ENCODE measurements around the gene FAM185A.

FAM185A gene

GRCh38 chr7:102819151-102819550, 70.4 kb downstream of the FAM185A start:
- H3K27ac ChIP-seq, result no peak overlapping the region
- TF ChIP-seq Cebpa-rat (IDR thresholded peaks at IDR 0.05), result no peak
- no peak overlapping the region for H3K9ac ChIP-seq
- H3K9me3 ChIP-seq (replicated peaks in 1 of 11), result no peaks in the 10 kb centered on the region
- H4K20me1 ChIP-seq, result no peaks in the 10 kb centered on the region
- H3K4me1 ChIP-seq, result peaks cover 1 to 14% (median 9%) of the 10 kb centered on the region in 10 experiments; a peak in 16 of 20 replicates
- no peak overlapping the region for H3K4me2 ChIP-seq
- H3K4me3 ChIP-seq, result no peak overlapping the region
- no peaks in the 10 kb centered on the region for H3K27me3 ChIP-seq
- H3K36me3 ChIP-seq, result peaks cover 0 to 5% (median 0%) of the 10 kb centered on the region in 11 experiments; a peak in 1 of 22 replicates

GRCh38 chr7:102821994-102822747, 73.4 kb downstream of the FAM185A start:
- H3K9ac ChIP-seq, result no peak overlapping the region
- peaks cover 0 to 4% (median 0%) of the 10 kb centered on the region in 11 experiments; a peak in 7 of 22 replicates for H3K9me3 ChIP-seq (replicated peaks in 1 of 11)
- peak overlapping the region in 6 of 11 experiments; percentile 20 to 55 (median 42); a peak in 11 of 22 replicates for H3K4me2 ChIP-seq
- H4K20me1 ChIP-seq, result no peaks in the 10 kb centered on the region
- H3K27me3 ChIP-seq, result no peaks in the 10 kb centered on the region
- H3K4me1 ChIP-seq, result peaks cover 0 to 14% (median 9%) of the 10 kb centered on the region in 10 experiments; a peak in 11 of 20 replicates
- H3K27ac ChIP-seq, result no peak overlapping the region
- TF ChIP-seq Cebpa-rat (IDR thresholded peaks at IDR 0.05), result no peak
- H3K36me3 ChIP-seq, result peaks cover 0 to 5% (median 0%) of the 10 kb centered on the region in 11 experiments; a peak in 2 of 22 replicates
- H3K4me3 ChIP-seq, result no peak overlapping the region

GRCh38 chr7:102823390-102824119, 74.8 kb downstream of the FAM185A start:
- H3K9ac ChIP-seq, result no peak overlapping the region
- H3K27ac ChIP-seq, result no peak overlapping the region
- no peaks in the 10 kb centered on the region for H4K20me1 ChIP-seq
- H3K4me1 ChIP-seq, result peaks cover 0 to 14% (median 9%) of the 10 kb centered on the region in 10 experiments; a peak in 11 of 20 replicates
- TF ChIP-seq Cebpa-rat (IDR thresholded peaks at IDR 0.05), result no peak
- H3K4me2 ChIP-seq, result no peak overlapping the region
- H3K27me3 ChIP-seq, result no peaks in the 10 kb centered on the region
- H3K36me3 ChIP-seq, result peaks cover 0 to 5% (median 0%) of the 10 kb centered on the region in 11 experiments; a peak in 2 of 22 replicates
- H3K9me3 ChIP-seq (replicated peaks in 1 of 11), result peaks cover 0 to 10% (median 5%) of the 10 kb centered on the region in 11 experiments; a peak in 8 of 22 replicates
- no peak overlapping the region for H3K4me3 ChIP-seq

GRCh38 chr7:102828286-102828685, 79.5 kb downstream of the FAM185A start:
- no peak overlapping the region for H3K27ac ChIP-seq
- no peak for TF ChIP-seq Cebpa-rat (IDR thresholded peaks at IDR 0.05)
- H3K27me3 ChIP-seq, result no peaks in the 10 kb centered on the region
- H3K9ac ChIP-seq, result no peak overlapping the region
- no peak overlapping the region for H3K4me3 ChIP-seq
- H3K4me1 ChIP-seq, result no peaks in the 10 kb centered on the region
- H3K4me2 ChIP-seq, result no peak overlapping the region
- H3K36me3 ChIP-seq, result peaks cover 0 to 8% (median 0%) of the 10 kb centered on the region in 11 experiments; a peak in 3 of 22 replicates
- peaks cover 0 to 10% (median 5%) of the 10 kb centered on the region in 11 experiments; a peak in 8 of 22 replicates for H3K9me3 ChIP-seq (replicated peaks in 1 of 11)
- no peaks in the 10 kb centered on the region for H4K20me1 ChIP-seq

- H3K36me3 ChIP-seq, result peaks cover 0 to 8% (median 0%) of the 10 kb centered on the region in 11 experiments; a peak in 3 of 22 replicates
- H4K20me1 ChIP-seq, result no peaks in the 10 kb centered on the region
- no peaks in the 10 kb centered on the region for H3K4me1 ChIP-seq
- H3K4me2 ChIP-seq, result no peak overlapping the region
- H3K9me3 ChIP-seq (replicated peaks in 1 of 11), result peaks cover 0 to 10% (median 5%) of the 10 kb centered on the region in 11 experiments; a peak in 8 of 22 replicates
- no peak for TF ChIP-seq Cebpa-rat (IDR thresholded peaks at IDR 0.05)
- H3K27me3 ChIP-seq, result no peaks in the 10 kb centered on the region
- H3K9ac ChIP-seq, result no peak overlapping the region
- no peak overlapping the region for H3K4me3 ChIP-seq
- no peak overlapping the region for H3K27ac ChIP-seq
Measured at GRCh38 chr7:102829075-102829474, 80.3 kb downstream of the FAM185A start.

- H3K4me1 ChIP-seq, result peaks cover 0 to 9% (median 1%) of the 10 kb centered on the region in 10 experiments; a peak in 10 of 20 replicates
- no peaks in the 10 kb centered on the region for H3K27me3 ChIP-seq
- no peak overlapping the region for H3K4me3 ChIP-seq
- no peak overlapping the region for H3K27ac ChIP-seq
- no peak overlapping the region for H3K9ac ChIP-seq
- peaks cover 0 to 10% (median 5%) of the 10 kb centered on the region in 11 experiments; a peak in 8 of 22 replicates for H3K9me3 ChIP-seq (replicated peaks in 1 of 11)
- no peaks in the 10 kb centered on the region for H4K20me1 ChIP-seq
- no peak for TF ChIP-seq Cebpa-rat (IDR thresholded peaks at IDR 0.05)
- peaks cover 0 to 8% (median 0%) of the 10 kb centered on the region in 11 experiments; a peak in 3 of 22 replicates for H3K36me3 ChIP-seq
- H3K4me2 ChIP-seq, result no peak overlapping the region
Measured at GRCh38 chr7:102830197-102830596, 81.4 kb downstream of the FAM185A start.

GRCh38 chr7:102832674-102833073, 83.9 kb downstream of the FAM185A start:
- H3K4me2 ChIP-seq, result no peak overlapping the region
- H3K27ac ChIP-seq, result no peak overlapping the region
- H4K20me1 ChIP-seq, result no peaks in the 10 kb centered on the region
- peaks cover 0 to 16% (median 2%) of the 10 kb centered on the region in 10 experiments; a peak in 10 of 20 replicates for H3K4me1 ChIP-seq
- H3K36me3 ChIP-seq, result peaks cover 0 to 8% (median 0%) of the 10 kb centered on the region in 11 experiments; a peak in 2 of 22 replicates
- H3K27me3 ChIP-seq, result no peaks in the 10 kb centered on the region
- H3K9me3 ChIP-seq (replicated peaks in 1 of 11), result peaks cover 0 to 1% (median 0%) of the 10 kb centered on the region in 11 experiments; a peak in 2 of 22 replicates
- no peak for TF ChIP-seq Cebpa-rat (IDR thresholded peaks at IDR 0.05)
- no peak overlapping the region for H3K9ac ChIP-seq
- H3K4me3 ChIP-seq, result no peak overlapping the region

GRCh38 chr7:102833343-102833742, 84.5 kb downstream of the FAM185A start:
- Histone ChIP-seq H3K4me1 (peaks cover 0 to 16% (median 2%) of the 10 kb centered on the region in 10 experiments; a peak in 10 of 20 replicates), H3K4me2 (no peak overlapping the region), H4K20me1 (no peaks in the 10 kb centered on the region), H3K9ac (no peak overlapping the region), H3K9me3 (replicated peaks in 1 of 11) (no peaks in the 10 kb centered on the region), H3K4me3 (no peak overlapping the region), H3K36me3 (peaks cover 0 to 8% (median 0%) of the 10 kb centered on the region in 11 experiments; a peak in 2 of 22 replicates), H3K27ac (no peak overlapping the region), H3K27me3 (no peaks in the 10 kb centered on the region)
- no peak for TF ChIP-seq Cebpa-rat (IDR thresholded peaks at IDR 0.05)

GRCh38 chr7:102834466-102834865, 85.7 kb downstream of the FAM185A start:
- no peak overlapping the region for H3K9ac ChIP-seq
- H3K4me2 ChIP-seq, result peak overlapping the region in 3 of 11 experiments; percentile 35 to 71 (median 53); a peak in 5 of 22 replicates
- H3K4me1 ChIP-seq, result peaks cover 0 to 16% (median 2%) of the 10 kb centered on the region in 10 experiments; a peak in 10 of 20 replicates
- no peaks in the 10 kb centered on the region for H3K36me3 ChIP-seq
- H4K20me1 ChIP-seq, result no peaks in the 10 kb centered on the region
- TF ChIP-seq Cebpa-rat (IDR thresholded peaks at IDR 0.05), result no peak
- no peaks in the 10 kb centered on the region for H3K9me3 ChIP-seq (replicated peaks in 1 of 11)
- no peak overlapping the region for H3K27ac ChIP-seq
- H3K27me3 ChIP-seq, result no peaks in the 10 kb centered on the region
- H3K4me3 ChIP-seq, result no peak overlapping the region

All from BLaER1 treated with 17β-estradiol and CSF1 and Interleukin-3, amounts not matched to agents 10 nM and 100 nM (cell line).